Measurements from ENCODE around the gene CRYBG2. TPM values are rescaled to one million over a fixed set of nuclear protein-coding genes. Genes with fewer than 3 reads are reported as not detected.
"Not testable (repeated sequence)": the region's sequence is repeated elsewhere in the genome, so short reads cannot be mapped to it uniquely, and the experiment has no call there.

Gene CRYBG2
- total and polyA plus RNA-seq, 10 donors, result 0.87 to 3.4 (median 1.2) TPM; not detected in 5

DNA sequence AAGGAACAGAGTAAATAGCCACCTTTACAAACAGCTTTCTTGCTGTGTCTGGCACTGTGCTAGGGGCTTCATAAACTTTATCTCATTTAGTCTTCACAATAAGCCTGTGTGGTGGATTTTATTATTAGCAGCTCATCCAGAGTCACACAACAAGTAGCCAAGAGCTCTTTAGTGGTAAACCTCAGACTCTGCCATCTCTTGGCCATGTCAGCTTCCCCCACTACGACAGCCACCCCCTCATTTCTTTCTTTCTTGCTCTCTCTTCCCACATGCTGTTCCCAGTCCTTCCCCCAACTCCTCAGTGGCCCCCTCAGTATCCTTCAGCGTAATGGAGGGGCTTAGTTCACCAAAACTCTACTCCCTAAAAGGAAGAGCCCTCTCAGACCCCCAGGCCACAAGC lies 19.9 kb upstream of the CRYBG2 start:
- Histone ChIP-seq H3K4me1 (peaks cover 0 to 71% (median 42%) of the 10 kb centered on the region in 6 donors), H3K36me3 (no peaks in the 10 kb centered on the region), H3K27me3 (replicated peaks in 1 of 7) (peaks cover 0 to 22% (median 0%) of the 10 kb centered on the region in 7 donors), H3K4me3 (no peak overlapping the region), H3K27ac (peak overlapping the region in 1 of 8 donors; percentile 28), H3K9me3 (no peaks in the 10 kb centered on the region)
- DNase-seq, result no peak
- WGBS, 5 donors, result 29 to 44% (median 39%) methylated on average over 2 of the region's 2 CpGs
- intact Hi-C loops (cut with DNase I; ENCODE audit: low total_unique reads), result no loop called here
- no peak for TF ChIP-seq POLR2A (IDR thresholded peaks at IDR 0.05)
- no peak for TF ChIP-seq POLR2AphosphoS5 (IDR thresholded peaks at IDR 0.05)
- TF ChIP-seq, protein P1, sequence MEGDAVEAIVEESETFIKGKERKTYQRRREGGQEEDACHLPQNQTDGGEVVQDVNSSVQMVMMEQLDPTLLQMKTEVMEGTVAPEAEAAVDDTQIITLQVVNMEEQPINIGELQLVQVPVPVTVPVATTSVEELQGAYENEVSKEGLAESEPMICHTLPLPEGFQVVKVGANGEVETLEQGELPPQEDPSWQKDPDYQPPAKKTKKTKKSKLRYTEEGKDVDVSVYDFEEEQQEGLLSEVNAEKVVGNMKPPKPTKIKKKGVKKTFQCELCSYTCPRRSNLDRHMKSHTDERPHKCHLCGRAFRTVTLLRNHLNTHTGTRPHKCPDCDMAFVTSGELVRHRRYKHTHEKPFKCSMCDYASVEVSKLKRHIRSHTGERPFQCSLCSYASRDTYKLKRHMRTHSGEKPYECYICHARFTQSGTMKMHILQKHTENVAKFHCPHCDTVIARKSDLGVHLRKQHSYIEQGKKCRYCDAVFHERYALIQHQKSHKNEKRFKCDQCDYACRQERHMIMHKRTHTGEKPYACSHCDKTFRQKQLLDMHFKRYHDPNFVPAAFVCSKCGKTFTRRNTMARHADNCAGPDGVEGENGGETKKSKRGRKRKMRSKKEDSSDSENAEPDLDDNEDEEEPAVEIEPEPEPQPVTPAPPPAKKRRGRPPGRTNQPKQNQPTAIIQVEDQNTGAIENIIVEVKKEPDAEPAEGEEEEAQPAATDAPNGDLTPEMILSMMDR (IDR thresholded peaks at IDR 0.05 in 8 of 11, conservative IDR thresholded peaks at IDR 0.05 in 3 of 11), result no peak

DNA sequence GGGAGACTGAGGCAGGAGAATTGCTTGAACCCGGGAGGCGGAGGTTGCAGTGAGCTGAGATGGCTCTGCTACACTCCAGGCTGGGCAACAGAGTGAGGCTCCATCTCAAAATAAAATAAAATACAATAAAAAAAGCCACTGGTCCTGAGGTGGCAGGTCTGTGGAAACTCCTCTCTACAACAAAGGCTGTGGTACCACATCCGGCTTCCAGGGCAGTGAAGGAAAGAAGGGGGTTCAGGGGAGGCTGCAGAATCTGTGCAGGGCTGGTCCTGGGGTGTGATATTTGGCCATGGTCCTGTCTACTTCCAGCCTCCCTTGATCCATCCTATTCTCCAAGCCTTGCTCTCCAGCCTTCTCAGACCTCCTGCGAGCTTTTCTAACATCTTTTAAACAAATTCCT lies 19.4 kb upstream of the CRYBG2 start:
- no peak overlapping the region for H3K4me3 ChIP-seq
- intact Hi-C loops (cut with DNase I; ENCODE audit: low total_unique reads), result no loop called here
- peaks cover 0 to 66% (median 37%) of the 10 kb centered on the region in 6 donors for H3K4me1 ChIP-seq
- 64 to 80% (median 77%) methylated on average over 4 of the region's 4 CpGs for WGBS, 5 donors
- no peaks in the 10 kb centered on the region for H3K9me3 ChIP-seq
- H3K27me3 ChIP-seq (replicated peaks in 1 of 7), result peaks cover 0 to 28% (median 0%) of the 10 kb centered on the region in 7 donors
- no peaks in the 10 kb centered on the region for H3K36me3 ChIP-seq
- no peak for DNase-seq
- peak overlapping the region in 1 of 8 donors; percentile 38 for H3K27ac ChIP-seq
- TF ChIP-seq POLR2AphosphoS5 (IDR thresholded peaks at IDR 0.05), result no peak
- TF ChIP-seq, protein P1 (IDR thresholded peaks at IDR 0.05 in 8 of 11, conservative IDR thresholded peaks at IDR 0.05 in 3 of 11), result no peak
- TF ChIP-seq POLR2A (IDR thresholded peaks at IDR 0.05), result no peak

DNA sequence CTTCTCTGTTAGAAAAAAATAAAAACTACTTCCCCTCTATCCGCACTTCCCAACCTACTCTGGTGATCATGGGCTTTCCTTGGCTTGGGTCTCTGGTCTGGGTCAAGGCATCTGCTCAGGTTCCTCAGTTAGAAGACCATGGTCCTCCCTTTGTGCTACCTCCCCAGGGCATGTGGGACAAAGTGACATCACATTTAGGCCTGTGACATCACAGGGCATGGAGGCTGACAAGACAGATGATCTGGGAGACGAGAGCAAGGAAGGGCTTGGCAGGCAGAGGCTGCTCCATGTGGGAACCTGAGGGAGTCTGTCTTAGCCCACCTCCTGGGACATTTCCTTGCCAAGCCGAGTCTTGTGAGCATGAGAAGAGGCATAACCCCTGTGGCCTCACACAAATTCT lies 18.7 kb upstream of the CRYBG2 start, which contains the start of gene ZNF683:
Gene ZNF683, minus strand, starts transcription at position 140 of the 400 bp plus-strand sequence. CDS start 4,179 bp downstream, outside the sequence.
- H3K9me3 ChIP-seq; H3K36me3 ChIP-seq; H3K4me3 ChIP-seq; intact Hi-C loops (cut with DNase I; ENCODE audit: low total_unique reads); DNase-seq: not testable (repeated sequence)
- Histone ChIP-seq H3K27ac (peak within 1 kb of the TSS in 2 of 8 donors; percentile 12 to 38), H3K4me1 (peaks cover 0 to 59% (median 30%) of the 10 kb centered on the region in 6 donors), H3K27me3 (replicated peaks in 1 of 7) (peaks cover 0 to 34% (median 0%) of the 10 kb centered on the region in 7 donors)
- WGBS, 5 donors, result 60 to 89% (median 67%) methylated on average over 3 of the region's 3 CpGs

DNA sequence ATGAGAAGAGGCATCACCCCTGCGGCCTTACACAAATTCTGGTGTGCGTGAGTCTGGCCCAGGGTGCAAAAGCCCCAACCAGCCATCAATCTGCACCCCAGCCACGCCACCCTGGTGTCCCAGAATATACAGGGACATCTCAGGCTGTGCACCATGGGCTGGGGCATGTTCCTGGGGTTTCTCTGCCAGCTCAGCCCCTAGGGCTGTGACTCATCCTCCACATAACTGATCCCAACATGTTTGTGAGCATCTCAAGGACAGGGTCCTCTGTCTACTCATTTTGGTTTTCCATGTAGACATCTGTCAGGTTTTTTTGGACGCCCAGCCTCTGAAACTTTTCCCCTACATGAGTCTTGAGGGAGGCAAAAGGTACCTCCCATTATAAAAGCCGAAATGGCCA lies 18.1 kb upstream of the CRYBG2 start:
- DNase-seq, result no peak
- H3K27me3 ChIP-seq (replicated peaks in 1 of 7), result peaks cover 0 to 38% (median 0%) of the 10 kb centered on the region in 7 donors
- no peaks in the 10 kb centered on the region for H3K36me3 ChIP-seq
- H3K9me3 ChIP-seq, result no peaks in the 10 kb centered on the region
- TF ChIP-seq POLR2A (IDR thresholded peaks at IDR 0.05) (no peak), POLR2AphosphoS5 (IDR thresholded peaks at IDR 0.05) (no peak)
- TF ChIP-seq, protein P1 (IDR thresholded peaks at IDR 0.05 in 8 of 11, conservative IDR thresholded peaks at IDR 0.05 in 3 of 11), result no peak
- 81 to 90% (median 87%) methylated on average over 5 of the region's 5 CpGs for WGBS, 5 donors
- H3K4me1 ChIP-seq, result peaks cover 0 to 54% (median 29%) of the 10 kb centered on the region in 6 donors
- H3K4me3 ChIP-seq, result no peak overlapping the region
- intact Hi-C loops (cut with DNase I; ENCODE audit: low total_unique reads), result no loop called here
- peak overlapping the region in 1 of 8 donors; percentile 38 for H3K27ac ChIP-seq

Data from spleen (tissue), 11 donors.